ENCODE results near the gene ACAA1. TPM values are rescaled to one million over a fixed set of nuclear protein-coding genes. Genes with fewer than 3 reads are reported as not detected.
A peak's percentile ranks its signal among the peaks of the same experiment; 100 is the strongest.

The ACAA1 gene
- total RNA-seq, 1 experiment from 2014 or later: 76.4 TPM

- no peaks in the 10 kb centered on the region for H3F3A ChIP-seq (ENCODE audit: low read length, unreplicated experiment)
- DNase-seq (peak; percentile 35), ATAC-seq (no peak)
- peak overlapping the region; percentile 68 for H3K27ac ChIP-seq (ENCODE audit: low read length)
- TF ChIP-seq CTCF (conservative IDR thresholded peaks at IDR 0.05; ENCODE audit: low read depth, low read length): peak; percentile 34; the same call in 1 of the 2 replicates
- no peak for TF ChIP-seq EZH2phosphoT487 (IDR thresholded peaks at IDR 0.05; ENCODE audit: borderline replicate concordance, low read length)
- no peaks in the 10 kb centered on the region for H3K9me2 ChIP-seq (replicated peaks; ENCODE audit: low read length)
- intact Hi-C loops (cut with micrococcal nuclease): no loop called here
- no peak overlapping the region for H2AFZ ChIP-seq (ENCODE audit: low read length)
- H3K4me2 ChIP-seq (ENCODE audit: low read length): peak overlapping the region; percentile 99; the same call in 1 of the 2 replicates
- H3K4me3 ChIP-seq (ENCODE audit: low read length): no peak overlapping the region
- no peaks in the 10 kb centered on the region for H3K9me3 ChIP-seq (ENCODE audit: low read length)
- peaks cover 45% of the 10 kb centered on the region for H3K79me2 ChIP-seq (ENCODE audit: low read length)
- 0 out of 2 replicates have a peak, but pooled peaks cover 6% of the 10 kb centered on the region for H3K36me3 ChIP-seq (ENCODE audit: low read depth, low read length)
- no TSS peak for BruUV-seq (replicated peaks)
- ChIA-PET CTCF (no interaction called here), POLR2A (ENCODE audit: unreplicated experiment) (interaction anchor here (0.5 kb wide), 1 partner anchor 204 kb away, joined by 3 read pairs; no protein-coding TSS in a partner anchor)
- peaks cover 49% of the 10 kb centered on the region for H3K4me1 ChIP-seq (ENCODE audit: insufficient read depth, low read length)
- no peaks in the 10 kb centered on the region for H4K20me1 ChIP-seq (ENCODE audit: low read length)
- H3K27me3 ChIP-seq (ENCODE audit: low read length): no peaks in the 10 kb centered on the region
- H3K9ac ChIP-seq (ENCODE audit: low read length): no peak overlapping the region
These were observed 3.6 kb upstream of the ACAA1 start for GRCh38 chr3:38140326-38141172.

- no peaks in the 10 kb centered on the region for H3F3A ChIP-seq (ENCODE audit: low read length, unreplicated experiment)
- ATAC-seq (no peak), DNase-seq (no peak)
- H3K4me1 ChIP-seq (ENCODE audit: insufficient read depth, low read length): peaks cover 57% of the 10 kb centered on the region
- peak overlapping the region; percentile 99 for H3K4me2 ChIP-seq (ENCODE audit: low read length)
- no TSS peak for BruUV-seq (replicated peaks)
- H3K9me2 ChIP-seq (replicated peaks; ENCODE audit: low read length): no peaks in the 10 kb centered on the region
- no peak overlapping the region for H2AFZ ChIP-seq (ENCODE audit: low read length)
- H3K4me3 ChIP-seq (ENCODE audit: low read length): peak overlapping the region; percentile 93
- ChIA-PET CTCF (interaction anchor here (1.0 kb wide), 1 partner anchor 11 kb away, joined by 3 read pairs; no protein-coding TSS in a partner anchor), POLR2A (ENCODE audit: unreplicated experiment) (no interaction called here)
- peaks cover 54% of the 10 kb centered on the region for H3K79me2 ChIP-seq (ENCODE audit: low read length)
- H3K9me3 ChIP-seq (ENCODE audit: low read length): no peaks in the 10 kb centered on the region
- H3K9ac ChIP-seq (ENCODE audit: low read length): peak overlapping the region; percentile 89
- no peak for TF ChIP-seq EZH2 (IDR thresholded peaks at IDR 0.05; ENCODE audit: low read length, unreplicated experiment)
- TF ChIP-seq EZH2phosphoT487 (IDR thresholded peaks at IDR 0.05; ENCODE audit: borderline replicate concordance, low read length): no peak
- TF ChIP-seq CTCF (conservative IDR thresholded peaks at IDR 0.05; ENCODE audit: low read depth, low read length): no peak
- H4K20me1 ChIP-seq (ENCODE audit: low read length): no peaks in the 10 kb centered on the region
- H3K27ac ChIP-seq (ENCODE audit: low read length): 0 out of 2 replicates have a peak overlapping the region, but pooled peaks have one; percentile 64
- intact Hi-C loops (cut with micrococcal nuclease): loop anchor here (2.0 to 10.0 kb wide), 3 partner anchors 135 to 1245 kb away; partner anchors contain the start of genes ACVR2B and SLC25A38
- no peaks in the 10 kb centered on the region for H3K27me3 ChIP-seq (ENCODE audit: low read length)
- 0 out of 2 replicates have a peak, but pooled peaks cover 6% of the 10 kb centered on the region for H3K36me3 ChIP-seq (ENCODE audit: low read depth, low read length)
These were observed 2.7 kb upstream of the ACAA1 start for GRCh38 chr3:38139652-38140051.

All from PC-3 (cell line).